GM12878 (cell line): ENCODE measurements around the gene GZMH. TPM values are rescaled to one million over a fixed set of nuclear protein-coding genes. Genes with fewer than 3 reads are reported as not detected.

Experiments used
- ATAC-seq: fragments of 200-7000 bp; cut with Tn5 transposase; 3 replicates; pipeline ENCODE4 v1.9.1; 2020; ENCODE audit warnings: mild to moderate bottlenecking, moderate library complexity
- BruUV-seq: library from RNA; stranded (reverse); fragments of 400-500 nt; replicated peaks from 2 replicates; lab custom pipeline; 2021; lab: Mats Ljungman, UMichigan
- CTCF ChIA-PET: fragments of 300-600 bp; sonication (Branson Sonifier 250); formaldehyde crosslinking; extraction: SDS; loops from one replicate; lab custom pipeline; 2021; ENCODE audit warnings: inconsistent platforms; lab: Yijun Ruan, JAX
- POLR2A ChIA-PET: fragments of 350-600 bp; formaldehyde crosslinking; extraction: SDS; loops from one replicate; lab custom pipeline; 2021; ENCODE audit warnings: inconsistent platforms; lab: Charles Lee
- RAD21 ChIA-PET: fragments of 300-600 bp; sonication (Branson Sonifier 250); formaldehyde crosslinking; loops from one replicate; lab custom pipeline; 2023; ENCODE audit warnings: antibody characterized with exemption; ENCODE audit not compliant: unreplicated experiment; lab: Charles Lee
- SMC1A ChIA-PET: fragments of 300-600 bp; sonication (Branson Sonifier 250); formaldehyde crosslinking; loops from one replicate; lab custom pipeline; 2023; ENCODE audit not compliant: unreplicated experiment, uncharacterized antibody; lab: Charles Lee
- DNase-seq: peaks from one replicate; pipeline ENCODE4 v3.0.0-alpha.2; 2011; ENCODE audit warnings: low read depth, low spot score
- FAIRE-seq: peaks from 3 replicates; lab custom pipeline; 2011; peaks lifted over from hg19 to GRCh38; lab: Jason Lieb, UNC
- H2AFZ ChIP-seq: 2 replicates; pipeline ENCODE4 v1.6.0; 2011; ENCODE audit warnings: low read depth, low read length, control low read depth; ENCODE audit not compliant: control insufficient read depth
- H3K27ac ChIP-seq: 2 replicates; pipeline ENCODE4 v1.5.1; 2011; ENCODE audit warnings: control low read depth; ENCODE audit not compliant: control insufficient read depth, insufficient read depth
- H3K27me3 ChIP-seq, 2 experiments: replicated peaks in 1 of 2; 2 replicates each; pipeline versions ENCODE4 v1.6.0 to v1.6.1; 2011; ENCODE audit warnings: low read length in 1 of 2; ENCODE audit not compliant: control insufficient read depth in 2 of 2, insufficient read depth in 2 of 2
- H3K36me3 ChIP-seq, 2 experiments: 2 replicates each; pipeline ENCODE4 v1.5.1; 2011; ENCODE audit warnings: low read length in 1 of 2; ENCODE audit not compliant: control insufficient read depth in 2 of 2, insufficient read depth in 2 of 2
- H3K4me1 ChIP-seq: 2 replicates; pipeline ENCODE4 v1.6.1; 2011; ENCODE audit warnings: mild to moderate bottlenecking, low read length, moderate library complexity, mixed read lengths; ENCODE audit not compliant: control insufficient read depth, insufficient read depth
- H3K4me2 ChIP-seq: 2 replicates; pipeline ENCODE4 v1.6.0; 2011; ENCODE audit warnings: control low read depth; ENCODE audit not compliant: control insufficient read depth, insufficient read depth
- H3K4me3 ChIP-seq: fragments of 200-600 bp; sonication (generic); 2 replicates; pipeline ENCODE4 v1.5.1; 2016
- H3K79me2 ChIP-seq: 2 replicates; pipeline ENCODE4 v1.6.0; 2011; ENCODE audit warnings: low read length; ENCODE audit not compliant: control insufficient read depth, insufficient read depth
- H3K9ac ChIP-seq: 2 replicates; pipeline ENCODE4 v1.8.0; 2011; ENCODE audit warnings: low read length, control low read depth, mixed read lengths; ENCODE audit not compliant: control insufficient read depth, insufficient read depth
- H3K9me3 ChIP-seq: replicated peaks from 3 replicates; pipeline ENCODE4 v1.5.1; 2011; ENCODE audit warnings: mild to moderate bottlenecking, low read length; ENCODE audit not compliant: control insufficient read depth, insufficient read depth
- H4K20me1 ChIP-seq: 2 replicates; pipeline ENCODE4 v1.6.0; 2011; ENCODE audit not compliant: control insufficient read depth, insufficient read depth
- BMI1 ChIP-seq: fragments of 450-650 bp; IDR thresholded peaks from 2 replicates; pipeline ENCODE4 v1.6.1; 2016; ENCODE audit warnings: mild to moderate bottlenecking, moderate library complexity, borderline replicate concordance
- ETV6 ChIP-seq, 2 experiments: fragments of 450-650 bp in 1 of 2; IDR thresholded peaks in 1 of 2; conservative IDR thresholded peaks in 1 of 2; 2 replicates each; pipeline ENCODE4 v1.6.1; 2014; ENCODE audit warnings: antibody characterized with exemption in 1 of 2, borderline replicate concordance in 1 of 2, low read depth in 1 of 2, mild to moderate bottlenecking in 1 of 2, moderate library complexity in 1 of 2
- GABPA ChIP-seq: IDR thresholded peaks from 2 replicates; pipeline ENCODE4 v1.6.1; 2014; ENCODE audit warnings: antibody characterized with exemption, low read depth, mild to moderate bottlenecking, inconsistent platforms
- HDAC6 ChIP-seq: fragments of 200-600 bp; sonication (generic); IDR thresholded peaks from one replicate; pipeline ENCODE4 v1.8.0; 2017; ENCODE audit warnings: antibody characterized with exemption; ENCODE audit not compliant: unreplicated experiment
- KAT2A ChIP-seq: conservative IDR thresholded peaks from 2 replicates; pipeline ENCODE4 v1.6.1; 2011; ENCODE audit warnings: low read depth, low read length; ENCODE audit not compliant: control insufficient read depth
- KDM1A ChIP-seq: fragments of 200-600 bp; sonication (generic); IDR thresholded peaks from 2 replicates; pipeline ENCODE4 v1.6.1; 2016; ENCODE audit warnings: borderline replicate concordance
- MEF2B ChIP-seq: fragments of 450-650 bp; IDR thresholded peaks from 2 replicates; pipeline ENCODE4 v1.6.1; 2018; ENCODE audit warnings: mild to moderate bottlenecking, moderate library complexity; ENCODE audit not compliant: partially characterized antibody, poor library complexity, severe bottlenecking
- RFX5 ChIP-seq: IDR thresholded peaks from 2 replicates; pipeline ENCODE4 v1.6.1; 2011; ENCODE audit warnings: low read depth, low read length, improper control_type of control experiment
- SMAD5 ChIP-seq: IDR thresholded peaks from 2 replicates; pipeline ENCODE4 v1.6.1; 2016; ENCODE audit warnings: antibody characterized with exemption, low read depth
- STAT1 ChIP-seq: fragments of 450-650 bp; conservative IDR thresholded peaks from 2 replicates; pipeline ENCODE4 v1.6.1; 2014; ENCODE audit warnings: antibody characterized with exemption, mild to moderate bottlenecking
- TARDBP ChIP-seq: IDR thresholded peaks from 2 replicates; pipeline ENCODE4 v1.6.1; 2016; ENCODE audit warnings: borderline replicate concordance
- ZSCAN29 ChIP-seq: fragments of 450-650 bp; IDR thresholded peaks from 2 replicates; pipeline ENCODE4 v1.6.1; 2017; ENCODE audit warnings: mild to moderate bottlenecking, moderate library complexity
- ZZZ3 ChIP-seq: IDR thresholded peaks from 2 replicates; pipeline ENCODE4 v1.6.1; 2011; ENCODE audit warnings: low read depth; ENCODE audit not compliant: control insufficient read depth, insufficient read length
- WGBS: methylation state at CpG from one replicate; pipeline ENCODE4 v1.1.6; 2016; ENCODE audit warnings: low lambda C conversion rate; ENCODE audit not compliant: insufficient replicate concordance, insufficient coverage; ENCODE audit errors: missing lambda C conversion rate; 5-methylcytosine and 5-hydroxymethylcytosine counted together
- in situ Hi-C: fragments of 300-500 bp; cut with MboI; formaldehyde crosslinking; loops from 9 replicates; pipeline ENCODE4 v1.14.3; 2018; ENCODE audit warnings: mixed read lengths
- intact Hi-C: fragments of 100-400 bp; cut with micrococcal nuclease; formaldehyde crosslinking; loops from one replicate; pipeline ENCODE4 v1.14.2; 2022; ENCODE audit not compliant: unreplicated experiment
- polyA plus RNA-seq, 11 experiments: library from polyadenylated mRNA; depleted of rRNA in 4 of 11; unstranded in 6 of 11; stranded (reverse) in 5 of 11; fragments of >200 nt; fragmentation: Nextera tagmentation in 4 of 11; fragmentation: Illumina TruSeq in 1 of 11; extraction: Ambion mirVana in 4 of 11; extraction: Trizol in 1 of 11; gene quantifications; 1 replicate in 1 of 11; 2 replicates in 10 of 11; pipeline versions ENCODE4 v1.2.1 to v1.2.3, GENCODE V29; 2011 to 2016; ENCODE audit warnings: inconsistent platforms in 2 of 11, missing spikeins in 2 of 11, low read depth in 1 of 11
- total RNA-seq, 4 experiments: library from RNA; depleted of rRNA in 3 of 4; stranded (reverse); fragments of >200 nt in 3 of 4; fragmentation: Illumina TruSeq in 1 of 4; extraction: Trizol in 1 of 4; gene quantifications; 2 replicates each; pipeline versions ENCODE4 v1.2.1 to v1.2.3, GENCODE V29; 2013 to 2021
- TF ChIP-seq, protein P1 (sequence below): IDR thresholded peaks from 2 replicates; pipeline ENCODE4 v1.6.1; 2012; ENCODE audit warnings: improper control_type of control experiment, low read depth, low read length; ENCODE audit not compliant: insufficient replicate concordance
- TF ChIP-seq, protein P2 (sequence below): fragments of 450-650 bp; IDR thresholded peaks from 2 replicates; pipeline ENCODE4 v1.6.1; 2017; ENCODE audit warnings: mild to moderate bottlenecking
- TF ChIP-seq, protein P3 (sequence below): fragments of 450-650 bp; IDR thresholded peaks from 2 replicates; pipeline ENCODE4 v1.6.1; 2017; ENCODE audit warnings: antibody characterized with exemption, mild to moderate bottlenecking, moderate library complexity

The GZMH gene
- total and polyA plus RNA-seq, 10 of the 15 experiments (the other 5 are each of a cell fraction or from before 2014, with no cell fraction given) = 0.16 to 0.53 (median 0.22) TPM; not detected in 6

DNA sequence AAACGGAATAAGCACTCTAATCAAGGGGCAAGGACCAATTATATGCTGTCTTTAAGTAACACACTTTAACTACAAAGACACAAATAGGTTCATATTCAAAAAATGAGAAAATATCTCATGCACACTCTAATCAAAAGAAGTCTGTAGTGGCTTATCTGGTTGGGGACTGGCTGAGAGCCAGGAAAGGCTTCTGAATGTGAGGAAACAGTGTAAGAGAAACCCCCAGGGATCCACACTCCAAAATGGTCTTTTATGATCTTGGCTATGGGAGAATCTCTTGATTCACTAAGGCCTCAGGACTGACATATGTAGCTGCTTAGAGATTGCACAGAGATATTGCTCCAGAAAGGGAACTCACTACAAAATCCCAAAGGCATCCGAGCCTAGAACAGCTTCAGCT is 43.7 kb downstream of the GZMH start:
- FAIRE-seq = no peak

More for the DNA sequence above, 43.7 kb downstream of the GZMH start:
- Histone ChIP-seq H3K4me3 (no peak overlapping the region), H3K27me3 (no peaks in the 10 kb centered on the region), H4K20me1 (no peaks in the 10 kb centered on the region), H2AFZ (no peak overlapping the region), H3K79me2 (no peaks in the 10 kb centered on the region), H3K4me2 (no peak overlapping the region), H3K4me1 (no peaks in the 10 kb centered on the region), H3K9me3 (no peaks in the 10 kb centered on the region; the same call in 1 of the 3 replicates), H3K9ac (no peak overlapping the region), H3K27ac (no peak overlapping the region), H3K36me3 (no peaks in the 10 kb centered on the region)
- no peak for ATAC-seq
- WGBS = 0% methylated on average over 2 of the region's 2 CpGs
- RAD21 ChIA-PET = no interaction called here
- intact Hi-C loops (no loop called here), in situ Hi-C loops (no loop called here)
- BruUV-seq = no TSS peak
- CTCF ChIA-PET = no interaction called here
- POLR2A ChIA-PET = no interaction called here
- no peak for TF ChIP-seq ZSCAN29
- TF ChIP-seq SMAD5 = no peak
- no peak for TF ChIP-seq GABPA
- TF ChIP-seq, protein P1, sequence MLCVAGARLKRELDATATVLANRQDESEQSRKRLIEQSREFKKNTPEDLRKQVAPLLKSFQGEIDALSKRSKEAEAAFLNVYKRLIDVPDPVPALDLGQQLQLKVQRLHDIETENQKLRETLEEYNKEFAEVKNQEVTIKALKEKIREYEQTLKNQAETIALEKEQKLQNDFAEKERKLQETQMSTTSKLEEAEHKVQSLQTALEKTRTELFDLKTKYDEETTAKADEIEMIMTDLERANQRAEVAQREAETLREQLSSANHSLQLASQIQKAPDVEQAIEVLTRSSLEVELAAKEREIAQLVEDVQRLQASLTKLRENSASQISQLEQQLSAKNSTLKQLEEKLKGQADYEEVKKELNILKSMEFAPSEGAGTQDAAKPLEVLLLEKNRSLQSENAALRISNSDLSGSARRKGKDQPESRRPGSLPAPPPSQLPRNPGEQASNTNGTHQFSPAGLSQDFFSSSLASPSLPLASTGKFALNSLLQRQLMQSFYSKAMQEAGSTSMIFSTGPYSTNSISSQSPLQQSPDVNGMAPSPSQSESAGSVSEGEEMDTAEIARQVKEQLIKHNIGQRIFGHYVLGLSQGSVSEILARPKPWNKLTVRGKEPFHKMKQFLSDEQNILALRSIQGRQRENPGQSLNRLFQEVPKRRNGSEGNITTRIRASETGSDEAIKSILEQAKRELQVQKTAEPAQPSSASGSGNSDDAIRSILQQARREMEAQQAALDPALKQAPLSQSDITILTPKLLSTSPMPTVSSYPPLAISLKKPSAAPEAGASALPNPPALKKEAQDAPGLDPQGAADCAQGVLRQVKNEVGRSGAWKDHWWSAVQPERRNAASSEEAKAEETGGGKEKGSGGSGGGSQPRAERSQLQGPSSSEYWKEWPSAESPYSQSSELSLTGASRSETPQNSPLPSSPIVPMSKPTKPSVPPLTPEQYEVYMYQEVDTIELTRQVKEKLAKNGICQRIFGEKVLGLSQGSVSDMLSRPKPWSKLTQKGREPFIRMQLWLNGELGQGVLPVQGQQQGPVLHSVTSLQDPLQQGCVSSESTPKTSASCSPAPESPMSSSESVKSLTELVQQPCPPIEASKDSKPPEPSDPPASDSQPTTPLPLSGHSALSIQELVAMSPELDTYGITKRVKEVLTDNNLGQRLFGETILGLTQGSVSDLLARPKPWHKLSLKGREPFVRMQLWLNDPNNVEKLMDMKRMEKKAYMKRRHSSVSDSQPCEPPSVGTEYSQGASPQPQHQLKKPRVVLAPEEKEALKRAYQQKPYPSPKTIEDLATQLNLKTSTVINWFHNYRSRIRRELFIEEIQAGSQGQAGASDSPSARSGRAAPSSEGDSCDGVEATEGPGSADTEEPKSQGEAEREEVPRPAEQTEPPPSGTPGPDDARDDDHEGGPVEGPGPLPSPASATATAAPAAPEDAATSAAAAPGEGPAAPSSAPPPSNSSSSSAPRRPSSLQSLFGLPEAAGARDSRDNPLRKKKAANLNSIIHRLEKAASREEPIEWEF = no peak
- TF ChIP-seq ETV6 (conservative IDR thresholded peaks at IDR 0.05 in 1 of 2, IDR thresholded peaks at IDR 0.05 in 1 of 2; ENCODE audit: borderline replicate concordance in 1 of 2, low read depth in 1 of 2) = no peak
- TF ChIP-seq, protein P2, sequence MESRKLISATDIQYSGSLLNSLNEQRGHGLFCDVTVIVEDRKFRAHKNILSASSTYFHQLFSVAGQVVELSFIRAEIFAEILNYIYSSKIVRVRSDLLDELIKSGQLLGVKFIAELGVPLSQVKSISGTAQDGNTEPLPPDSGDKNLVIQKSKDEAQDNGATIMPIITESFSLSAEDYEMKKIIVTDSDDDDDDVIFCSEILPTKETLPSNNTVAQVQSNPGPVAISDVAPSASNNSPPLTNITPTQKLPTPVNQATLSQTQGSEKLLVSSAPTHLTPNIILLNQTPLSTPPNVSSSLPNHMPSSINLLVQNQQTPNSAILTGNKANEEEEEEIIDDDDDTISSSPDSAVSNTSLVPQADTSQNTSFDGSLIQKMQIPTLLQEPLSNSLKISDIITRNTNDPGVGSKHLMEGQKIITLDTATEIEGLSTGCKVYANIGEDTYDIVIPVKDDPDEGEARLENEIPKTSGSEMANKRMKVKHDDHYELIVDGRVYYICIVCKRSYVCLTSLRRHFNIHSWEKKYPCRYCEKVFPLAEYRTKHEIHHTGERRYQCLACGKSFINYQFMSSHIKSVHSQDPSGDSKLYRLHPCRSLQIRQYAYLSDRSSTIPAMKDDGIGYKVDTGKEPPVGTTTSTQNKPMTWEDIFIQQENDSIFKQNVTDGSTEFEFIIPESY = no peak
- TF ChIP-seq KAT2A = no peak
- no peak for TF ChIP-seq HDAC6
- TF ChIP-seq TARDBP = no peak
- no peak for TF ChIP-seq MEF2B
- TF ChIP-seq, protein P3, sequence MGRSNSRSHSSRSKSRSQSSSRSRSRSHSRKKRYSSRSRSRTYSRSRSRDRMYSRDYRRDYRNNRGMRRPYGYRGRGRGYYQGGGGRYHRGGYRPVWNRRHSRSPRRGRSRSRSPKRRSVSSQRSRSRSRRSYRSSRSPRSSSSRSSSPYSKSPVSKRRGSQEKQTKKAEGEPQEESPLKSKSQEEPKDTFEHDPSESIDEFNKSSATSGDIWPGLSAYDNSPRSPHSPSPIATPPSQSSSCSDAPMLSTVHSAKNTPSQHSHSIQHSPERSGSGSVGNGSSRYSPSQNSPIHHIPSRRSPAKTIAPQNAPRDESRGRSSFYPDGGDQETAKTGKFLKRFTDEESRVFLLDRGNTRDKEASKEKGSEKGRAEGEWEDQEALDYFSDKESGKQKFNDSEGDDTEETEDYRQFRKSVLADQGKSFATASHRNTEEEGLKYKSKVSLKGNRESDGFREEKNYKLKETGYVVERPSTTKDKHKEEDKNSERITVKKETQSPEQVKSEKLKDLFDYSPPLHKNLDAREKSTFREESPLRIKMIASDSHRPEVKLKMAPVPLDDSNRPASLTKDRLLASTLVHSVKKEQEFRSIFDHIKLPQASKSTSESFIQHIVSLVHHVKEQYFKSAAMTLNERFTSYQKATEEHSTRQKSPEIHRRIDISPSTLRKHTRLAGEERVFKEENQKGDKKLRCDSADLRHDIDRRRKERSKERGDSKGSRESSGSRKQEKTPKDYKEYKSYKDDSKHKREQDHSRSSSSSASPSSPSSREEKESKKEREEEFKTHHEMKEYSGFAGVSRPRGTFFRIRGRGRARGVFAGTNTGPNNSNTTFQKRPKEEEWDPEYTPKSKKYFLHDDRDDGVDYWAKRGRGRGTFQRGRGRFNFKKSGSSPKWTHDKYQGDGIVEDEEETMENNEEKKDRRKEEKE = no peak
- TF ChIP-seq RFX5 = no peak
- TF ChIP-seq STAT1 = no peak
- TF ChIP-seq ZZZ3 = no peak
- no peak for TF ChIP-seq BMI1
- no peak for TF ChIP-seq KDM1A
- no peak for DNase-seq
- SMC1A ChIA-PET = no interaction called here
